Fibroblast of mammary gland (primary cell): ENCODE measurements around the gene CEP68.

Experiments used
- DNase-seq: peaks from one replicate; pipeline ENCODE4 v3.0.0-alpha.2; 2010; ENCODE audit warnings: low read depth
- H3K4me3 ChIP-seq: 2 replicates; pipeline ENCODE4 v1.5.1; 2011; ENCODE audit warnings: low read depth, mild to moderate bottlenecking, low read length, moderate library complexity; ENCODE audit not compliant: control insufficient read depth
- CTCF ChIP-seq: conservative IDR thresholded peaks from 2 replicates; pipeline ENCODE4 v1.5.1; 2011; ENCODE audit warnings: low read depth, low read length, inconsistent platforms; ENCODE audit not compliant: control insufficient read depth, insufficient read depth

Gene CEP68

DNA sequence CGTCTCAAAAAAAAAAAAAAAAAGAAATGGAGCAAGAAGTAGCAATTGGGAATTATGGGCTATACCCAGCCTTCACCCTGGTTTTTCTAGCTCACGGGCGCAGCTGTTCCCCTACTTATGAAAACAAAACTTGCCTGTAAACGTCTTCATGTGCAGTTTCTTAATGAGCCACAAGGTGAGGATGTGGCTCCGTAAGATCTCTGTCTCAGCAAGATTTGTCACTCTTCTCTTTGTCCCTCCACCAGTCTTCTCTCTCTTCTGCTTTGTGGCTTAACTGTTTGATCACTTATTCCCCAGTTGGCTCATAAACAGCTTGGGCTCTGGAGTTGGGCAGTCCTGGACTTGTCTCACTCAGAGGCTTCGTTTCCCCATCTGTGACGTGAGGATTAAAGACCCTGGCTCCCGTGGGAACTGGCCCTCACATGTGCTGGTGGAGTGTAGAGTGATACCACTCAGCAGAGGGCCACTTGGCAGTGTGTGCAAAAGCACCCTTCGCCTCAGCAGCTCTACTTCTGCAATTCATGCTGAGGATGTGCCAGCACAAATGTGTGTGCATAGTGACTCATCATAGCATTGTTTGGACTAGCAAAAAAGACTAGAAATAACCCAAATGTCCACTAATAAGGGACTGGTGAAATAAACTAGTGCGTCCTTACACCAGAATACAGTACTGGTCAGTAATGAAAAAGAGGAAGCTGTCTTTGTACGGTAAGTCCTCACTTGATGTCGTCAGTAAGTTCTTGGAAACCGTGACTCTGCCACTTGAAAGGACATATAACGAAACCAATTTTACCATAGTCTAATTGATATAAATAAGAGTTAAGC, 8.7 kb downstream of the CEP68 start:
- DNase-seq = peak; percentile 99
- H3K4me3 ChIP-seq = no peak overlapping the region
- TF ChIP-seq CTCF = peak; percentile 67

DNA sequence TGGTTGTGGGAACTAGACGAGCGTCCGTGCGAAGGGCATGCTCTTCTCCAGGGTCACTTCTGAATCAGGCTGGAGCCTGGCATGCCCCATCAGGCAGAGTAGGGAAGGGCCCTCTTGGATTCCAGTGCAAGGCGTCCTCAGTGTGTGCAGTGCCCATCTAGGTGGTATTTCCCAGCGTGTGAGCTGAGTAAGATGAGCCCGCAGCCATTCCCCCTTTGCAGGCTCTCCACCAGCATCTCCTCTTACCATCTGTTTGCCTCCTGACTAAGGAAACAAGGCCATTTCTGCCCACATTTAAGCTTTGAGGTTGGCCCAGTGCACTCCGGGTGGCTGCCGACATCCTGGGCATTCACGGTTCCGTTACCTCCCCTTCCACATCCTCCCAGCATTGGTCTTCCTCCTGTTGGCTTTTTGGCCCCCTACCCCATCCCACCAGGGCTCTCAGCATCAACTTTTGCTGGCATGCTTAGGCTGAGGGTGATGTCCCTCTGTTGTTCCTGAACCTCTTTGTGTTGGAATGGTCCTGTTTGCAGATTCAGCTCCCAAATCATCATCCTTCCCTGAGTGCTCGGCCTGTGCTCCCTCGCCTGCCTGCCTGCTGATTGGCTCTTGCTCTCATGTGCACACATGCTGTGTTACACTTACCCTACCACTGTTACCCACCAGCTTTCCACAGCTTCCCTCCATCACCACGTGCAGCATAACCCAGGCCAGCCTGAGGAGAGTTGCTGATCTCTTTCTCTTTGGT, 11.8 kb downstream of the CEP68 start:
- TF ChIP-seq CTCF = no peak
- DNase-seq = no peak
- H3K4me3 ChIP-seq = no peak overlapping the region

DNA sequence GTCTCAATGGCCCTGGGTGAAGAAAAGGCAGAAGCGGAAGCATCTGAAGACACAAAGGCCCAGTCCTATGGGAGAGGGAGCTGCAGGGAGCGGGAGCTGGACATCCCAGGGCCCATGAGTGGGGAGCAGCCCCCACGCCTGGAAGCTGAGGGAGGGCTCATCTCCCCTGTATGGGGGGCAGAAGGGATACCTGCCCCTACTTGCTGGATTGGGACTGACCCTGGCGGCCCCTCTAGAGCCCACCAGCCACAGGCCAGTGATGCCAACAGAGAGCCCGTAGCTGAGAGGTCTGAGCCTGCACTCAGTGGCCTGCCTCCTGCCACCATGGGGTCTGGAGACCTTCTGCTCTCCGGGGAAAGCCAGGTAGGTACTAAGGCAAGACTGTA, 13.2 kb downstream of the CEP68 start:
- no peak for TF ChIP-seq CTCF
- H3K4me3 ChIP-seq = no peak overlapping the region
- no peak for DNase-seq

DNA sequence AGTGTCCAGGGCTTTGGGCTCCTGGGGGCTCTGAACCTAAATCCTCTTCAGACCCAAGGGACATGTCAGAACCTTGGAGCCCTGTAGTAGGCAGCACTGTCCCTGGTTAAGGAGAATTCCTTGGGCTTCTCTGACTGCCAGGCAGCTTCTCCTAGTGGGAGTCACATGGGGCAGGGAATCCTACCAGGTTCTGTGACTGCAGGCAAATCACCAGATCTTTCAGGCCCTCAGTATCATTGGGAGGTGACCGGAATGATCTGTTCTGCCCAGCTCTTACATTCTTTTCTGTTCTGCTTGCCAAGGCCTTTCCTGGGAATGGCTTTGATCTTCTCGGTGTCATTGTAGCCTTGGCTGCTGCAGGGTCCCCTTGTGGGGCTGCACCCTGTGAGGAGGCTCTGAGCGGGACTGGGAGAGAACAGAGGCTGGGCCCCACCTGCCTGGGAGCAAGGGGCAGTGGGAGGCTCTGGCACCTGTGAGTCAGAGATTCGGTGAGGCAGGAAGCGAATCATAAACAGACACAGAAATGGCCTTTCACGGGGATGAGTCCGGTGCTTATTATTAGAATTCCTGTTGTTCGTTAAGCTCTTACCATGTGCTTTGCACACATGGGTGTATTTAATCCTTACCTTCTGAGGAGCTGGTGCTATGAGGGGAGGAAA, 14.1 kb downstream of the CEP68 start:
- DNase-seq = peak; percentile 75
- H3K4me3 ChIP-seq = no peak overlapping the region
- peak; percentile 33 for TF ChIP-seq CTCF

DNA sequence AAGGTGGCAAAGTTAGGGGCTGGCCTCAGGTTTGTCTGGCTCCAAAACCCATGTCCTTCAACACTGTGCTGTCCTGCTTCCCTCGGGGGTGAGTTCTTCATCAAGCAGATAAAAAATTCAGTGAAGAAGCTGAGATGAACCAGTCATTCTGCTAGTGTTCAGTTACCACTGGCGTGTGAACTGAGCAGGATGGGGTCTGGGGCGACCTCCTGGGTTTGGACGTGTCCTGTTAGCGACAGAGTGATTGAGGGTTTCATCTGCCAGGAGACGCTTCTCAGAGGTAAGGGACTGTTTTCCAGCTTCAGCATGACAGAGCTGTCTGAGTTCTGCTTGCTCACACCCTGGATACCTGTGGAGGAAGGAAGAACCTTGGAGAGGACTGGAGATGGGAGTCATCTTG, 14.6 kb downstream of the CEP68 start:
- TF ChIP-seq CTCF = no peak
- no peak overlapping the region for H3K4me3 ChIP-seq
- DNase-seq = no peak

- H3K4me3 ChIP-seq = no peak overlapping the region
- TF ChIP-seq CTCF = peak; percentile 39
- DNase-seq = no peak
Measured at GRCh38 chr2:65071499-65072180, 15.4 kb downstream of the CEP68 start.
